HG02759 (cell line): ENCODE data around the gene MPZ.
A peak's percentile ranks its signal among the peaks of the same experiment; 100 is the strongest.

Experiments used
- ATAC-seq: cut with Tn5 transposase; IDR thresholded peaks from one replicate; pipeline ENCODE4 v1.9.1; 2021; ENCODE audit warnings: mild to moderate bottlenecking, moderate library complexity; ENCODE audit not compliant: unreplicated experiment

The MPZ gene

GRCh38 chr1:161304927-161305866 is 4.6 kb downstream of the MPZ start:
- no peak for ATAC-seq

- no peak for ATAC-seq
Observed at GRCh38 chr1:161300478-161300877, 9.3 kb downstream of the MPZ start.

GRCh38 chr1:161299347-161299746 is 10.4 kb downstream of the MPZ start:
- ATAC-seq: no peak

GRCh38 chr1:161298116-161298515 is 11.7 kb downstream of the MPZ start:
- peak; percentile 43 for ATAC-seq

GRCh38 chr1:161297415-161297814 is 12.4 kb downstream of the MPZ start:
- ATAC-seq: no peak

GRCh38 chr1:161290779-161291178 is 19.0 kb downstream of the MPZ start:
- ATAC-seq: no peak

GRCh38 chr1:161287482-161288054 is 22.2 kb downstream of the MPZ start:
- no peak for ATAC-seq

- ATAC-seq: no peak
Observed at GRCh38 chr1:161285521-161285920, 24.2 kb downstream of the MPZ start.

- ATAC-seq: no peak
Observed at GRCh38 chr1:161285113-161285512, 24.7 kb downstream of the MPZ start.

- ATAC-seq: no peak
Observed at GRCh38 chr1:161282991-161283390, 26.8 kb downstream of the MPZ start.

- ATAC-seq: no peak
Observed at GRCh38 chr1:161274874-161275273, 34.9 kb downstream of the MPZ start.

GRCh38 chr1:161273402-161273801 is 36.4 kb downstream of the MPZ start:
- no peak for ATAC-seq

- no peak for ATAC-seq
Observed at GRCh38 chr1:161267321-161267720, 42.4 kb downstream of the MPZ start.

- no peak for ATAC-seq
Observed at GRCh38 chr1:161266836-161267235, 42.9 kb downstream of the MPZ start.

GRCh38 chr1:161266202-161266601 is 43.6 kb downstream of the MPZ start:
- ATAC-seq: no peak

- no peak for ATAC-seq
Observed at GRCh38 chr1:161265305-161265704, 44.5 kb downstream of the MPZ start.

GRCh38 chr1:161261261-161262235 is 48.2 kb downstream of the MPZ start:
- peak; percentile 41 for ATAC-seq

- ATAC-seq: peak; percentile 26
Observed at GRCh38 chr1:161260376-161261260, 49.1 kb downstream of the MPZ start.

GRCh38 chr1:161259765-161260164 is 50.0 kb downstream of the MPZ start:
- no peak for ATAC-seq

GRCh38 chr1:161259345-161259702 is 50.4 kb downstream of the MPZ start:
- ATAC-seq: no peak
